GM18505 (cell line): ENCODE results near the gene ALS2.
"Not testable (repeated sequence)": the region's sequence is repeated elsewhere in the genome, so short reads cannot be mapped to it uniquely, and the experiment has no call there.

ENCODE experiments used
- ATAC-seq: cut with Tn5 transposase; IDR thresholded peaks from one replicate; pipeline ENCODE4 v1.9.1; 2021; ENCODE audit not compliant: unreplicated experiment
- POLR2A ChIP-seq: IDR thresholded peaks from 4 replicates; pipeline ENCODE4 v1.6.1; 2011; ENCODE audit warnings: borderline replicate concordance; ENCODE audit not compliant: insufficient read depth, insufficient read length; ENCODE audit errors: extremely low read depth

Gene ALS2

GRCh38 chr2:201785135-201785534 is 4.4 kb upstream of the ALS2 start:
- ATAC-seq: no peak
- no peak for TF ChIP-seq POLR2A

GRCh38 chr2:201784563-201784962 is 3.8 kb upstream of the ALS2 start:
- no peak for TF ChIP-seq POLR2A
- no peak for ATAC-seq

GRCh38 chr2:201781557-201782051 is 871 bp upstream of the ALS2 start:
- ATAC-seq: no peak
- no peak for TF ChIP-seq POLR2A

GRCh38 chr2:201779901-201780673 is 646 bp downstream of the ALS2 start:
- ATAC-seq: no peak
- no peak for TF ChIP-seq POLR2A

- TF ChIP-seq POLR2A: no peak
- no peak for ATAC-seq
Measured at GRCh38 chr2:201777869-201778268, 2.9 kb downstream of the ALS2 start.

- no peak for TF ChIP-seq POLR2A
- no peak for ATAC-seq
Measured at GRCh38 chr2:201777043-201777442, 3.7 kb downstream of the ALS2 start.

GRCh38 chr2:201775326-201775725 is 5.4 kb downstream of the ALS2 start:
- no peak for TF ChIP-seq POLR2A
- ATAC-seq: no peak

- TF ChIP-seq POLR2A: no peak
- ATAC-seq: no peak
Measured at GRCh38 chr2:201774546-201774945, 6.2 kb downstream of the ALS2 start.

GRCh38 chr2:201773990-201774389 is 6.7 kb downstream of the ALS2 start:
- no peak for TF ChIP-seq POLR2A
- ATAC-seq: no peak

- ATAC-seq: no peak
- TF ChIP-seq POLR2A: no peak
Measured at GRCh38 chr2:201769666-201770373, 10.9 kb downstream of the ALS2 start.

- no peak for TF ChIP-seq POLR2A
- no peak for ATAC-seq
Measured at GRCh38 chr2:201768918-201769317, 11.8 kb downstream of the ALS2 start.

- TF ChIP-seq POLR2A: no peak
- ATAC-seq: no peak
Measured at GRCh38 chr2:201765799-201766198, 14.9 kb downstream of the ALS2 start.

- not testable (repeated sequence) for ATAC-seq
Measured at GRCh38 chr2:201764469-201764868, 16.3 kb downstream of the ALS2 start.

GRCh38 chr2:201761101-201761500 is 19.6 kb downstream of the ALS2 start:
- TF ChIP-seq POLR2A: no peak
- ATAC-seq: no peak
